NCI-H2196 (cell line): ENCODE measurements around the gene MYOD1.

ENCODE experiments used
- DNase-seq: peaks from one replicate; lab custom pipeline; 2025; ENCODE audit not compliant: unreplicated experiment; lab: John Stamatoyannopoulos, UW

MYOD1 gene

GRCh38 chr11:17748761-17749721, 29.7 kb downstream of the MYOD1 start:
- DNase-seq, result no peak

DNA sequence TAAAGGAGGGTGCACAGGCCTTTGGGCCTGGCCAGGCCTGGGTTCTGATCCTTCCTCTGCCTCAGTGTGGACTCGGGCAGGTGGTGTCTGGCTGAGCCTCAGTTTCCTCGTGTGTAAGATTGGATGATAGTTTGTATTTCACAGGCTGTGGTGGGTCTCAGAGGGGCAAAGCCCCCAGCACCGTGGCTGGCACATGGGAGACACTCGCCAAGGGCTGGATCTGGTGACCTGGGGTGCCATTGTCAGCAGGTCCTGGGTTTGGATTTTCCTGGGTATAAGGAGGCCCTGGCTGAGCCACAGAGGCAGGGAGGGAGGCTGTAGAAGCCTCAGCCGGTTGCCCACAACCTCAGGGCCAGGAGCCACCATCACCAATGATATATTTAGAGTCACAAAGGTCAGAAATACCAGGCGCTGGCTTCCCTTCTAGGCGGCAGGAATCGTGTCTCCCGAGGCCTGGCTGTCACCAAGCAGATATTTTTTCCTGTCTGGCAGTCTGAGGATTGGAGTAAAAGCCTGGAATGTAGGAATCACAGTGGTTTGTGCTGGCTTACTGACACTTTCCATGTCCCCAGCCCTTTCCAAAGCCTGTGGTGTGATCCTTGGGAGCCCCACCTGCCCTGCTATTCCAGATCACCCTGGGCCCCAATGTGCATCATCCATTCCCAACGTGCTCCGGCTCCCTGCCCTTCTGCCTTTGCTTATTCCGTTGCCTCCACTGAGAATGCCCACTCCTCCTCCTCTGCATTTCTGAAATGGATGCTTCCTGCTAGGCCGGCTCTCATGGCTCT, 30.8 kb downstream of the MYOD1 start:
- DNase-seq, result no peak

GRCh38 chr11:17750801-17751165, 31.4 kb downstream of the MYOD1 start:
- no peak for DNase-seq

DNA sequence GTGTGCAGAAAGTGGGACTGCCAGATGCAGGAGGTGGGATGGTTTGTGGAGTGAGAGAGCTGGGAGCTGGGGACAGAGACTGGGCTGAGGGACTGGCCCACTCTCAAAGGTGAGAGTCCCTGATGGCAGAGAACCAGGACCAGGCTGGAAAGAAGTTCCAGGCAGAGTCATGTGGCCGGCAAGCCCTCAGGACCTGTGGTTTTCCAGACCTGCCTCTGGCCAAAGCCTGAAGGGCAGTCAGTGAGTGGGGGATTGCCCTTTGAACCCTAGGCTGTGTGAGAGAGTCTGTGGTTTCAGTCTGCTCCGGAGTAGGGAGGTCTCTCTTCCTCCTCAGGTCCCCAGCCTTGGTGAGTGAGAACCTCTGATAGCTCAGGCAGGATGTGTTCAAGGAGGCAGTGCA, 32.2 kb downstream of the MYOD1 start:
- no peak for DNase-seq

- no peak for DNase-seq
Observed at GRCh38 chr11:17752144-17752543, 32.8 kb downstream of the MYOD1 start.

DNA sequence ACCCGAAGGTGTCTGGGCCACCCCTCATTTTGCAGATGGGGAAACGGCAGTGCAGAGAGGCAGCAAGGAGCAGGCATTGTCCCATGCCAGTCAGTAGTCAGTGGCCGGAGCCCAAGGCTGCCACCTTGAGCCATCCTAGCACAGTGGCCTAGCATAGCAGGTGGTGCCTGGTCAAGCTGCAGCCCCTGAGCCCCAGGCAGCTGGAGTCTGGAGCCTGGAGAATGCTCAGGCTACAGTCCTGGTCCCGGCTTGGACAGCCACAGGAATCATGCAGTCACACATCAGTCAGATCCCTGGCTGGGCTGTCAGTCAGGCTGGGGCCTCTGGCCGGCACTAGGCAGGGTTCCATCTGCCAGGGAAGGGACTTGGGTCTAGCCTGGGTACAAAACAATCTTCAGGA, 33.8 kb downstream of the MYOD1 start:
- DNase-seq, result no peak

DNA sequence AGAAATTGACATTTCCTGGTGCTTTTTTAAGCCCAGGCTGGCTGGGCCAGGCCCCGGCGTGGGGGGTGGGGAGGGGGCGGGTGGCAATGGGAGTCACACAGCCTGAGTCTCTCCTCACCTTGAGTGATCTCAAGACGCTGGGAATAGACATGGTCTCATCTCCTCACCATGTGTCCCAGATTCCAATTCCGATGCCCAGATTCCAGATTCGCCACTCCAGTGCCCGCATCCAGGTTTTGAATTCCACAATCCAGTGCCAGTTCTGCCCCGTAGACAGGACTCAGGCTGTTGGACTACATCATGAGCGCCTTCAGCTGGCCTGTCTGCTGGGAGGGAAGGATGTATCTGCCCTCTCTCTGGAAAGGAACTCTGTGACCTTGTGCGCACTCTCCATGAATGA, 34.3 kb downstream of the MYOD1 start:
- no peak for DNase-seq

DNA sequence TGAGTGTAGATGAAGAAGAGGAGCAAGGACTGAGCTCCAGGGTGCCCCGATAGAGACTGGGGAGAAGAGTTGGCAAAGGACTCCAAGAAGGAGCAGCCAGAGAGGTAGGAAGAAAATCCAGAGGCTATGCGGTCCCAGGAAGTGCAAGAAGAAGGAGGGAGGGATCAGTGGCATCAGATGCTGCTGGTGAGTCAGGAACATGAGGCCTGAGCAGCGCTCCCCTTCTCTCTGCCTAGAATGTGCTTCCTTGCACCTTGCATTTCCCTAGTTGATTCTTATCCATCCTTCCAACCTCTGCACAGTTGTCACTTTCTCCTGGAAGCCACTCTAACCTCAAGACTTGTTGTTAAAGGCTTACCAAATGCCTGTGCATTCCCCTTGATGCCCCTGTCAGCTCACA, 36.5 kb downstream of the MYOD1 start:
- no peak for DNase-seq

GRCh38 chr11:17760102-17761029, 41.0 kb downstream of the MYOD1 start:
- peak; percentile 82 for DNase-seq

- no peak for DNase-seq
Observed at GRCh38 chr11:17762309-17762974, 43.1 kb downstream of the MYOD1 start.

- no peak for DNase-seq
Observed at GRCh38 chr11:17763244-17763643, 43.9 kb downstream of the MYOD1 start.

GRCh38 chr11:17763703-17764102, 44.3 kb downstream of the MYOD1 start:
- DNase-seq, result no peak

DNA sequence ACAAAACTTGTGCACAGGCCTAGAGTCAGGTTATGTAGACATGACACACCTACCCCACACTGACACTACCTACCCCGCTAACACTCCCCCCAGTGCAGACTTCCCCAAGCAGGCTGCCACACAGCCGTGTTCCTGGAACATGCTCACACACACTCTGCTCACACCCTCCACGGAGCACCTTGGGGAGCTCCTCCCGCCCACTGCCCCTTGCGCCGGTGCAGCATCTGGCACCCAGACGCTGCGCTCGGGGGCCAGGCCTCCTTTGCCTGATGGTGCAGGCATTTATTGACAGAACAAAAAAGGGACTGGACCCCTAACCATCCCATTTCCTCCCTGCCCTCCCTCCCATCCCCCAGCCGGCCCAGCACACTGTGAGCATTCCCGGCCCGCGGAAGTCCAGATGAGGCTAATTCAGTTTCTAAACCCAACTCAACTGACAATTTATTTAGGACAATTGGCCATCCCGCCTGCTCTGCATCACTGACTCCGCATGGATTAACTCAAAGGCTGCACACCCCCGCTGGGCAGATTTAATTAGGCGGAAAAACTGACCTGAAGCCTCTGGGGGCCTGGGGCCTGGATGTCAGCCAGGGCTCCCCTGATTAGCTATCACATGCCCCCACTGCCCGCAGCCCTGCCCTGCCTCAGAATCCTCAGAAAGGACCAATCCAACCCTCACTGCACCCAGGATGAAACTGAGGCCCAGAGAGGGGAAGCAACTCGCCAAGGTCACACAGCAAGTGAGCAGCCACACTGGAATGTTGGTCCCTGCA, 45.3 kb downstream of the MYOD1 start:
- no peak for DNase-seq

DNA sequence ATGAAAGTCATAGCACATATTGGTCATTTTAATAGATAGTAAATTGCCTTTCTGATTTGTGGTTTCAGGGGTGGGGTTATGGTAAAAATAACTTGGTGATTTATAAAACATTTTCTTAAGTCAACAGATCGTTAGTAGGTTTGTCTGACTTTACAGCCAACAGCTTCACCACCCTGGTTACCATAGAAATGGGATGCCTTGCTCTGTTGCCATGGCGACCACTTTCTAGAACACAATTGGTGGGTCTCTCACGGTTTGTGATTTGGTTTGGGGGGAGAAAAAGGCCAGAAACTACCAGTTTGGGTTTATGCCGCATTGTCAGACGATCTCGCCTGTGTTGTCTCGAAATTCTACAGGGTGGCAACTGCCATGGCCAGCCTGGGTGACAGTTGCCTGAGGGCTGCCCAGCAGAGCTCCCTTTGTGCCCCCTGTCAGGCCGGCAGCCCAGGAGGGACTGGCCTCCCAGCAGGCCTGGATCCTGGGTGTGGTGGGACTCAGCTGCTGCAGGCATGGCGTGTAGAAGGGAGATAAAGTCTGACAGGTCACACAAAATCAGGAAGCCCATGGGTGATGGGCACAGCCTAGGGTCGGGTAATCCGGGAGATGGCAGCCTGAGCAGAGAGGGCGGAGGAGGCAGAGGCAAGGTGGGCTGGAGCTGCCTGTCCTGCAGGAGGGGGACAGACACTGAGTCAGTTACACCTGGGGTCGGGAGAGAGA, 46.1 kb downstream of the MYOD1 start:
- DNase-seq, result peak; percentile 8

DNA sequence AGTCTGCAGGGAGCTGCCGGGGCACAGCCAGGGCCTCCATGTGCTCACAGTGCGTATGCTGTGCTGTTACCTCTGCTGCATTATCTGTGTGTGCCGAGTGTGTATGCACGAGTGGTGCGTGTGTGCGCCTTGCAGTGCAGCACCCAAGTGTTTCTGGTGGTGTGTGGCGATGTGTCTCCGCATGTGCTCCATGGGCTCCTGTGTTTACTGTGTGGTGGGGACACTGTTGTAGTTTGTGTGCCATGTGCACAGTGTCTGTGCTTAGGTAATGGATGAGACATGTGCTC, 46.6 kb downstream of the MYOD1 start:
- no peak for DNase-seq

- no peak for DNase-seq
Observed at GRCh38 chr11:17766590-17766989, 47.2 kb downstream of the MYOD1 start.

GRCh38 chr11:17767301-17767885, 48.0 kb downstream of the MYOD1 start:
- no peak for DNase-seq

DNA sequence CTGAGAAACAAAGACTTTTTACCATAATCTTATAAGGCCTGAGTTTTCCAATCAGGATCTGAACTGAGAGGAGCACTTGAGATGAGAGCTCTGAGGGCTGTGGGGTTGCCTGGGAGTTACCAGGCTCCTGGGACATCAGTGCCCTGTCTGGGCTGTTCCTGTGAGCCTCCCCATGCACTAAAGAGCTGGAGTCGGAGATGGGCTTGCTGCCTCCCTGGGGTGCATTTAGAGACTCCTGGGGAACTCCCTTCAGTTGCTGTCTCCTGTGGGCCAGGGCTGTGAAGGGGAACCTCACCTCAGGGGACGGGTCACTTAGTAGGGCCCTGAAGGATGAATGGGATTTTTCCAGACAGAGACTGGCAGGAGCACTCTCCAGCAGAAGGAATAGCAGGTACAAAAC, 48.5 kb downstream of the MYOD1 start:
- no peak for DNase-seq

DNA sequence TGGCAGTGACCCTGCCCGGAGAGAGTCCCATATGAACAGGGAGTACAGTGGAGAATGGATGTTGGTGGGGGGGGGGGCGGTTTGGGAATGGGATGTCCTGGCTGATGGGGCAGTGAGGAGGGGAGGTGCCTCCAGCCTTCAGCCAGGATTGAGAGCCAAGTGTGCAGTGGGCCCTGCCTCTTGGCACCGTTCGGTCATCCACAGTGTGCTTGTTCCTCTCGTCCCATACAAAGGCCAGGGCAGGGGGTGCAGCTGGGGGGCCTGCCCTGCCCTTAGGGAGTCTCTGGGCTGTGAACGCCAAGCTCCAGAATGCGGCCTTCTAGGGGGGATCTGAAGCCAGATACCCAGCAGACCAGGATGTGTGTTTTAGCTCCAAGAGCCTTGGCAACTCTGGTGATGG, 49.2 kb downstream of the MYOD1 start:
- no peak for DNase-seq
